ENCODE data around the gene RBM27.

DNA sequence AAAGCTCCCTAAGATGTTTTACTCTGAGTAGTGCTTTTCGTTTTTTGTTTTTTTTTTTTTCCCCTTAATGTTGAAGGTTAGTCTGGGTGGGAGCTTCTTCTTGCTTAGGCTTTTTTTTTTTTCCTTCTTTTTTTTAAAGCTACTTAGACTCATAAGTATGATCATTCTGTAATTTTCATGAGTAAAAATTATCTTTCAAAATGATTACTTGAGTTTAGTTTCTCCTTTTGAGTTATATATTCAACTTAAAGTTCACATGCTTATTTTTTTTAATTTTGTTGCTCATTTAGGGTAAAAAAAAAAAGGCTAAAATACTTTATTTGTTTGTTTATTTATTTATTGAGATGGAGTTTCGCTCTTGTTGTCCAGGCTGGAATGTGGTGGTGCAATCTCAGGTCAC, 2.9 kb downstream of the RBM27 start:
- TF ChIP-seq YBX1 (IDR thresholded peaks at IDR 0.05) (no peak), CTCF (IDR thresholded peaks at IDR 0.05 in 2 of 3, conservative IDR thresholded peaks at IDR 0.05 in 1 of 3; ENCODE audit: control insufficient read depth in 2 of 3, extremely low read depth in 1 of 3, insufficient read depth in 1 of 3, low read depth in 3 of 3, low read length in 3 of 3) (no peak)
